PC-3 (cell line): ENCODE results near the gene GJD3. TPM values are rescaled to one million over a fixed set of nuclear protein-coding genes. Genes with fewer than 3 reads are reported as not detected.

Source experiments
- ATAC-seq: fragments of 200-7000 bp; cut with Tn5 transposase; 2 replicates; pipeline ENCODE4 v1.9.1; 2020; ENCODE audit warnings: mild to moderate bottlenecking, moderate library complexity
- BruUV-seq: library from RNA; stranded (reverse); fragments of 400-500 nt; replicated peaks from 2 replicates; lab custom pipeline; 2021; lab: Mats Ljungman, UMichigan
- CTCF ChIA-PET: fragments of 300-600 bp; sonication (Branson Sonifier 250); formaldehyde crosslinking; loops from one replicate; lab custom pipeline; 2022; ENCODE audit warnings: antibody characterized with exemption; lab: Charles Lee
- POLR2A ChIA-PET: fragments of 300-600 bp; sonication (Branson Sonifier 250); formaldehyde crosslinking; loops from one replicate; lab custom pipeline; 2022; ENCODE audit warnings: antibody characterized with exemption; ENCODE audit not compliant: unreplicated experiment; lab: Charles Lee
- DNase-seq: peaks from one replicate; pipeline ENCODE4 v3.0.0-alpha.2; 2015
- H2AFZ ChIP-seq: fragments of 300-600 bp; sonication (generic); 2 replicates; pipeline ENCODE4 v1.6.0; 2016; ENCODE audit warnings: antibody characterized with exemption, low read length
- H3F3A ChIP-seq: fragments of 300-600 bp; sonication (generic); one replicate; pipeline ENCODE4 v1.6.0; 2017; ENCODE audit warnings: antibody characterized with exemption, low read length, control low read depth, mild to moderate bottlenecking; ENCODE audit not compliant: unreplicated experiment
- H3K27ac ChIP-seq: fragments of 300-600 bp; sonication (generic); 2 replicates; pipeline ENCODE4 v1.5.1; 2016; ENCODE audit warnings: mild to moderate bottlenecking, low read length
- H3K27me3 ChIP-seq: fragments of 300-600 bp; sonication (generic); 2 replicates; pipeline ENCODE4 v1.6.1; 2016; ENCODE audit warnings: low read length, mixed read lengths
- H3K36me3 ChIP-seq: fragments of 300-600 bp; sonication (generic); 2 replicates; pipeline ENCODE4 v1.6.1; 2016; ENCODE audit warnings: low read depth, mixed run types, low read length, mixed read lengths
- H3K4me1 ChIP-seq: fragments of 300-600 bp; sonication (generic); 2 replicates; pipeline ENCODE4 v1.5.1; 2016; ENCODE audit warnings: low read length; ENCODE audit not compliant: insufficient read depth
- H3K4me2 ChIP-seq: fragments of 300-600 bp; sonication (generic); 2 replicates; pipeline ENCODE4 v1.6.0; 2016; ENCODE audit warnings: low read length
- H3K4me3 ChIP-seq: fragments of 300-600 bp; sonication (generic); 2 replicates; pipeline ENCODE4 v1.5.1; 2016; ENCODE audit warnings: mild to moderate bottlenecking, low read length, mixed read lengths
- H3K79me2 ChIP-seq: fragments of 300-600 bp; sonication (generic); 2 replicates; pipeline ENCODE4 v1.6.1; 2017; ENCODE audit warnings: low read length, mixed read lengths
- H3K9ac ChIP-seq: fragments of 300-600 bp; sonication (generic); 2 replicates; pipeline ENCODE4 v1.6.0; 2016; ENCODE audit warnings: mild to moderate bottlenecking, low read length
- H3K9me2 ChIP-seq: fragments of 300-600 bp; sonication (generic); replicated peaks from 2 replicates; pipeline ENCODE4 v1.6.1; 2016; ENCODE audit warnings: mixed run types, low read length, mixed read lengths
- H3K9me3 ChIP-seq: fragments of 300-600 bp; sonication (generic); 2 replicates; pipeline ENCODE4 v1.6.1; 2016; ENCODE audit warnings: low read length, mixed read lengths
- H4K20me1 ChIP-seq: fragments of 300-600 bp; sonication (generic); 2 replicates; pipeline ENCODE4 v1.6.1; 2016; ENCODE audit warnings: low read length, mixed read lengths
- EZH2 ChIP-seq: fragments of 300-600 bp; sonication (generic); IDR thresholded peaks from one replicate; pipeline ENCODE4 v1.6.1; 2017; ENCODE audit warnings: antibody characterized with exemption, mild to moderate bottlenecking, low read length; ENCODE audit not compliant: unreplicated experiment
- EZH2phosphoT487 ChIP-seq: fragments of 300-600 bp; sonication (generic); IDR thresholded peaks from 2 replicates; pipeline ENCODE4 v1.6.1; 2018; ENCODE audit warnings: mild to moderate bottlenecking, antibody characterized with exemption, low read length, borderline replicate concordance
- intact Hi-C: fragments of 100-400 bp; cut with micrococcal nuclease; formaldehyde crosslinking; loops from 2 replicates; pipeline ENCODE4 v1.9.0; 2023
- total RNA-seq: library from RNA; depleted of rRNA; stranded (reverse); fragments of >200 nt; gene quantifications from 2 replicates; pipeline ENCODE4 v1.2.3, GENCODE V29; 2014
- TF ChIP-seq, protein P1 (sequence below): fragments of 300-600 bp; sonication (generic); conservative IDR thresholded peaks from 2 replicates; pipeline ENCODE4 v1.5.1; 2017; ENCODE audit warnings: antibody characterized with exemption, low read depth, mild to moderate bottlenecking, low read length

GJD3 gene
- total RNA-seq, 1 experiment from 2014 or later, result not detected

GRCh38 chr17:40319651-40320540 is 44.6 kb downstream of the GJD3 start:
- H3K27ac ChIP-seq, result no peak overlapping the region

DNA sequence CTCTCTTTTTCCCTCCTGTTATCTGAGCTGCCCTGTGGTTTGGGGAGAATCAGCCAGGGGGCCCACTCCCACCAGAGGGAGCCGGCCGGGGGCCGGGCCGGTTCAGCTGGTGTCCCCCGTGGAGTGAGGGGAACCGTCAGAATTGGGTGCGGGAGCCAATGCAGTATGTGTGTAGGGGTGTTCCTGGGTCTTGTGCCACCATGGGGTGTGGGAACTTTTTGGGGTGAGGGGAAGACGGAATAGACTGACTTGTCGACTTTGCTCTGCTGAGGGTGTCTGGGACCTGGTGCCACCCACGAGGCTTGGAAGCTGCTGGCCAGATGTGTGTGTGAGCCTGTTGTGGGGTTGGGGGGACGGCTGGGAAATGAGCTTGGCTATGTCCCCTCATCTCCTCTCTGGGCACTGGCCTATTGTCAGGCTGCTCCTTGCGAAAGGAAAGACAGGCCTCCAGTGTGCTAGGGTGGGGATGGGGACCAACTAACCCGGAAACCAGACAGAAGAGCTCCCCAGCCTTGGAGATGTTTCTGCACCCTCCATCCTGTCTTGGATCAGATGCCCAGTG is 45.6 kb downstream of the GJD3 start:
- peak overlapping the region; percentile 93 for H3K4me2 ChIP-seq
- no peaks in the 10 kb centered on the region for H3K9me2 ChIP-seq
- no peaks in the 10 kb centered on the region for H3K9me3 ChIP-seq
- H3K36me3 ChIP-seq, result no peaks in the 10 kb centered on the region
- no peak for DNase-seq
- CTCF ChIA-PET, result interaction anchor here (0.5 kb wide), 2 partner anchors 40 to 218 kb away, joined by 4 read pairs; partner anchors contain the start of gene NR1D1
- TF ChIP-seq, protein P1, sequence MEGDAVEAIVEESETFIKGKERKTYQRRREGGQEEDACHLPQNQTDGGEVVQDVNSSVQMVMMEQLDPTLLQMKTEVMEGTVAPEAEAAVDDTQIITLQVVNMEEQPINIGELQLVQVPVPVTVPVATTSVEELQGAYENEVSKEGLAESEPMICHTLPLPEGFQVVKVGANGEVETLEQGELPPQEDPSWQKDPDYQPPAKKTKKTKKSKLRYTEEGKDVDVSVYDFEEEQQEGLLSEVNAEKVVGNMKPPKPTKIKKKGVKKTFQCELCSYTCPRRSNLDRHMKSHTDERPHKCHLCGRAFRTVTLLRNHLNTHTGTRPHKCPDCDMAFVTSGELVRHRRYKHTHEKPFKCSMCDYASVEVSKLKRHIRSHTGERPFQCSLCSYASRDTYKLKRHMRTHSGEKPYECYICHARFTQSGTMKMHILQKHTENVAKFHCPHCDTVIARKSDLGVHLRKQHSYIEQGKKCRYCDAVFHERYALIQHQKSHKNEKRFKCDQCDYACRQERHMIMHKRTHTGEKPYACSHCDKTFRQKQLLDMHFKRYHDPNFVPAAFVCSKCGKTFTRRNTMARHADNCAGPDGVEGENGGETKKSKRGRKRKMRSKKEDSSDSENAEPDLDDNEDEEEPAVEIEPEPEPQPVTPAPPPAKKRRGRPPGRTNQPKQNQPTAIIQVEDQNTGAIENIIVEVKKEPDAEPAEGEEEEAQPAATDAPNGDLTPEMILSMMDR, result no peak
- no peak for TF ChIP-seq EZH2phosphoT487
- no peak for TF ChIP-seq EZH2
- intact Hi-C loops, result no loop called here
- peaks cover 74% of the 10 kb centered on the region for H3K4me1 ChIP-seq
- peaks cover 62% of the 10 kb centered on the region for H3K79me2 ChIP-seq
- ATAC-seq, result no peak
- H3K27ac ChIP-seq, result no peak overlapping the region
- peak overlapping the region; percentile 99 for H3K4me3 ChIP-seq
- POLR2A ChIA-PET, result interaction anchor here (0.6 kb wide), 1 partner anchor 22 kb away, joined by 3 read pairs; no protein-coding TSS in a partner anchor
- H3K9ac ChIP-seq, result peak overlapping the region; percentile 95
- no TSS peak for BruUV-seq
- no peaks in the 10 kb centered on the region for H3F3A ChIP-seq
- no peaks in the 10 kb centered on the region for H3K27me3 ChIP-seq
- no peak overlapping the region for H2AFZ ChIP-seq
- H4K20me1 ChIP-seq, result peaks cover 10% of the 10 kb centered on the region; the same call in 1 of the 2 replicates

More at GRCh38 chr17:40319651-40320540, 44.6 kb downstream of the GJD3 start:
- ATAC-seq (no peak), DNase-seq (no peak)
- Histone ChIP-seq H3K27me3 (no peaks in the 10 kb centered on the region), H4K20me1 (peaks cover 10% of the 10 kb centered on the region; the same call in 1 of the 2 replicates), H3F3A (no peaks in the 10 kb centered on the region), H3K9me3 (no peaks in the 10 kb centered on the region), H3K9ac (peak overlapping the region; percentile 10; the same call in 1 of the 2 replicates), H3K4me3 (peak overlapping the region; percentile 99), H3K4me2 (peak overlapping the region; percentile 93), H2AFZ (no peak overlapping the region), H3K9me2 (no peaks in the 10 kb centered on the region), H3K79me2 (peaks cover 72% of the 10 kb centered on the region), H3K4me1 (peaks cover 67% of the 10 kb centered on the region), H3K36me3 (no peaks in the 10 kb centered on the region)
- ChIA-PET CTCF (no interaction called here), POLR2A (no interaction called here)
- intact Hi-C loops, result no loop called here
- TF ChIP-seq, protein P1, result no peak
- no TSS peak for BruUV-seq
